ENCODE results near the gene PDE4A. TPM values are rescaled to one million over a fixed set of nuclear protein-coding genes. Genes with fewer than 3 reads are reported as not detected.

Gene PDE4A
- total RNA-seq, 1 experiment from 2014 or later = 10.4 TPM

- Histone ChIP-seq H3K4me2 (no peak overlapping the region), H2AFZ (no peak overlapping the region), H3F3A (ENCODE audit: insufficient read depth, low read depth) (peaks cover 53% of the 10 kb centered on the region), H3K27me3 (ENCODE audit: insufficient read depth, low read depth) (no peaks in the 10 kb centered on the region), H3K27ac (no peak overlapping the region), H3K4me1 (replicated peaks; ENCODE audit: insufficient read depth) (no peaks in the 10 kb centered on the region), H4K20me1 (ENCODE audit: insufficient read depth) (peaks cover 56% of the 10 kb centered on the region), H3K9me2 (ENCODE audit: insufficient read depth) (no peaks in the 10 kb centered on the region), H3K79me2 (ENCODE audit: low read depth) (peaks cover 32% of the 10 kb centered on the region), H3K36me3 (ENCODE audit: low read depth) (peaks cover 26% of the 10 kb centered on the region), H3K9me3 (ENCODE audit: insufficient read depth, low read depth) (no peaks in the 10 kb centered on the region), H3K4me3 (no peak overlapping the region)
- ChIA-PET CTCF (interaction anchor here (0.6 kb wide), 1 partner anchor 9 kb away, joined by 3 read pairs; no protein-coding TSS in a partner anchor), POLR2A (ENCODE audit: unreplicated experiment) (no interaction called here)
- no peak for DNase-seq
- intact Hi-C loops (cut with micrococcal nuclease; ENCODE audit: unreplicated experiment) = no loop called here
- BruUV-seq (replicated peaks) = no TSS peak
- no peak for TF ChIP-seq CTCF (conservative IDR thresholded peaks at IDR 0.05)
- no peak for TF ChIP-seq EZH2 (IDR thresholded peaks at IDR 0.05; ENCODE audit: low read depth)
Measured at GRCh38 chr19:10395003-10395402, 25.3 kb upstream of the PDE4A start.

GRCh38 chr19:10395436-10395835, 24.9 kb upstream of the PDE4A start:
- Histone ChIP-seq H2AFZ (no peak overlapping the region), H3K9me2 (ENCODE audit: insufficient read depth) (no peaks in the 10 kb centered on the region), H3K79me2 (ENCODE audit: low read depth) (peaks cover 37% of the 10 kb centered on the region), H3K4me1 (replicated peaks; ENCODE audit: insufficient read depth) (no peaks in the 10 kb centered on the region), H3K9me3 (ENCODE audit: insufficient read depth, low read depth) (no peaks in the 10 kb centered on the region), H3F3A (ENCODE audit: insufficient read depth, low read depth) (peaks cover 51% of the 10 kb centered on the region), H4K20me1 (ENCODE audit: insufficient read depth) (peaks cover 58% of the 10 kb centered on the region), H3K4me3 (no peak overlapping the region), H3K27ac (no peak overlapping the region), H3K27me3 (ENCODE audit: insufficient read depth, low read depth) (no peaks in the 10 kb centered on the region), H3K36me3 (ENCODE audit: low read depth) (peaks cover 31% of the 10 kb centered on the region), H3K4me2 (no peak overlapping the region)
- DNase-seq = no peak
- intact Hi-C loops (cut with micrococcal nuclease; ENCODE audit: unreplicated experiment) = no loop called here
- ChIA-PET POLR2A (ENCODE audit: unreplicated experiment) (no interaction called here), CTCF (no interaction called here)
- TF ChIP-seq CTCF (conservative IDR thresholded peaks at IDR 0.05) (no peak), EZH2 (IDR thresholded peaks at IDR 0.05; ENCODE audit: low read depth) (no peak)
- BruUV-seq (replicated peaks) = TSS peak; percentile 25

GRCh38 chr19:10395917-10396316, 24.4 kb upstream of the PDE4A start:
- Histone ChIP-seq H3K79me2 (ENCODE audit: low read depth) (peaks cover 42% of the 10 kb centered on the region), H3K4me2 (no peak overlapping the region), H3K9me3 (ENCODE audit: insufficient read depth, low read depth) (no peaks in the 10 kb centered on the region), H2AFZ (no peak overlapping the region), H3K27ac (no peak overlapping the region), H3K36me3 (ENCODE audit: low read depth) (peaks cover 36% of the 10 kb centered on the region), H3K4me3 (no peak overlapping the region), H4K20me1 (ENCODE audit: insufficient read depth) (peaks cover 63% of the 10 kb centered on the region), H3F3A (ENCODE audit: insufficient read depth, low read depth) (peaks cover 55% of the 10 kb centered on the region), H3K9me2 (ENCODE audit: insufficient read depth) (no peaks in the 10 kb centered on the region), H3K4me1 (replicated peaks; ENCODE audit: insufficient read depth) (peaks cover 3% of the 10 kb centered on the region), H3K27me3 (ENCODE audit: insufficient read depth, low read depth) (no peaks in the 10 kb centered on the region)
- BruUV-seq (replicated peaks) = no TSS peak
- CTCF ChIA-PET = no interaction called here
- intact Hi-C loops (cut with micrococcal nuclease; ENCODE audit: unreplicated experiment) = no loop called here
- TF ChIP-seq CTCF (conservative IDR thresholded peaks at IDR 0.05) = no peak
- no peak for TF ChIP-seq EZH2 (IDR thresholded peaks at IDR 0.05; ENCODE audit: low read depth)
- no peak for DNase-seq
- POLR2A ChIA-PET (ENCODE audit: unreplicated experiment) = no interaction called here

All from PC-9 (cell line).